ENCODE measurements around the gene HOXD10. TPM values are rescaled to one million over a fixed set of nuclear protein-coding genes. Genes with fewer than 3 reads are reported as not detected.

Gene HOXD10
- not detected in 3 replicates for total RNA-seq
- long read RNA-seq, result 0 reads

GRCh38 chr2:176115883-176116813 is at the start of gene HOXD10:
TSS of gene HOXD10 (plus strand) at chr2:176116778. CDS start at chr2:176116834, 56 bp downstream.
- Mint-ChIP-seq H3K9me3 (ENCODE audit: low read depth) (peaks cover 8% of the 10 kb centered on the region), H3K36me3 (ENCODE audit: low read depth) (peaks cover 4% of the 10 kb centered on the region), H3K4me1 (ENCODE audit: low read depth) (peaks cover 2% of the 10 kb centered on the region), H3K27me3 (ENCODE audit: low read depth) (peaks cover 91% of the 10 kb centered on the region), H3K4me3 (ENCODE audit: unreplicated experiment) (no peak within 1 kb of the TSS), H3K27ac (ENCODE audit: unreplicated experiment) (no peak within 1 kb of the TSS)
- DNase-seq (ENCODE audit: low spot score), result peak; percentile 67
- TF ChIP-seq, protein P1, sequence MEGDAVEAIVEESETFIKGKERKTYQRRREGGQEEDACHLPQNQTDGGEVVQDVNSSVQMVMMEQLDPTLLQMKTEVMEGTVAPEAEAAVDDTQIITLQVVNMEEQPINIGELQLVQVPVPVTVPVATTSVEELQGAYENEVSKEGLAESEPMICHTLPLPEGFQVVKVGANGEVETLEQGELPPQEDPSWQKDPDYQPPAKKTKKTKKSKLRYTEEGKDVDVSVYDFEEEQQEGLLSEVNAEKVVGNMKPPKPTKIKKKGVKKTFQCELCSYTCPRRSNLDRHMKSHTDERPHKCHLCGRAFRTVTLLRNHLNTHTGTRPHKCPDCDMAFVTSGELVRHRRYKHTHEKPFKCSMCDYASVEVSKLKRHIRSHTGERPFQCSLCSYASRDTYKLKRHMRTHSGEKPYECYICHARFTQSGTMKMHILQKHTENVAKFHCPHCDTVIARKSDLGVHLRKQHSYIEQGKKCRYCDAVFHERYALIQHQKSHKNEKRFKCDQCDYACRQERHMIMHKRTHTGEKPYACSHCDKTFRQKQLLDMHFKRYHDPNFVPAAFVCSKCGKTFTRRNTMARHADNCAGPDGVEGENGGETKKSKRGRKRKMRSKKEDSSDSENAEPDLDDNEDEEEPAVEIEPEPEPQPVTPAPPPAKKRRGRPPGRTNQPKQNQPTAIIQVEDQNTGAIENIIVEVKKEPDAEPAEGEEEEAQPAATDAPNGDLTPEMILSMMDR (IDR thresholded peaks at IDR 0.05), result no peak

GRCh38 chr2:176067589-176068418 is 48.8 kb upstream of the HOXD10 start:
- Mint-ChIP-seq H3K36me3 (ENCODE audit: low read depth) (no peaks in the 10 kb centered on the region), H3K4me1 (ENCODE audit: low read depth) (peaks cover 4% of the 10 kb centered on the region), H3K4me3 (ENCODE audit: unreplicated experiment) (no peak overlapping the region), H3K9me3 (ENCODE audit: low read depth) (no peaks in the 10 kb centered on the region), H3K27ac (ENCODE audit: unreplicated experiment) (no peak overlapping the region), H3K27me3 (ENCODE audit: low read depth) (peaks cover 66% of the 10 kb centered on the region)
- no peak for DNase-seq (ENCODE audit: low spot score)
- TF ChIP-seq, protein P1 (IDR thresholded peaks at IDR 0.05), result no peak

DNA sequence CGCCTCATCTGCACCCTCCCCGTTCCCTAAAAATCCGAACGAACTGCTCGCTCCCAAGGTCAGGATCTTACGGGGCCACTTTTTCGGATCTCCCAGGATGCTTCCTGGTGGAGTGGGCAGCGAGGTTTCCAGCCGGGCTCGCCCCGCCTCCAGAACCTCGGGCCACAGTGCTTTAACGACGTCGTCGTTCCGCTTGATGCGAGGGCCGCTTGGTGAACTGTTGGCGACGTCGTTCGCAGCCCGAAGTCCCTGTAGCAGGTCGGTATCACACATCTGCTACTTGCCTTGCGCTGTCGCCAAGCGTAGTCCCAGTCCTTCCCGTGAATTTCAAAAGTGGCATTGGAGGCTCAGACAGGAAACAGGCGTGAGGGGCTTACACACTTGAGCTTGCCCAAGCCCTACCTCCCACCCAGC is 48.2 kb upstream of the HOXD10 start:
- Mint-ChIP-seq H3K9me3 (ENCODE audit: low read depth) (no peaks in the 10 kb centered on the region), H3K27ac (ENCODE audit: unreplicated experiment) (no peak overlapping the region), H3K4me1 (ENCODE audit: low read depth) (peaks cover 4% of the 10 kb centered on the region), H3K27me3 (ENCODE audit: low read depth) (peaks cover 72% of the 10 kb centered on the region), H3K36me3 (ENCODE audit: low read depth) (no peaks in the 10 kb centered on the region), H3K4me3 (ENCODE audit: unreplicated experiment) (no peak overlapping the region)
- no peak for DNase-seq (ENCODE audit: low spot score)
- TF ChIP-seq, protein P1 (IDR thresholded peaks at IDR 0.05), result no peak

- Mint-ChIP-seq H3K36me3 (ENCODE audit: low read depth) (peaks cover 2% of the 10 kb centered on the region), H3K27me3 (ENCODE audit: low read depth) (peaks cover 77% of the 10 kb centered on the region), H3K9me3 (ENCODE audit: low read depth) (no peaks in the 10 kb centered on the region), H3K27ac (ENCODE audit: unreplicated experiment) (no peak overlapping the region), H3K4me1 (ENCODE audit: low read depth) (peaks cover 4% of the 10 kb centered on the region), H3K4me3 (ENCODE audit: unreplicated experiment) (no peak overlapping the region)
- TF ChIP-seq, protein P1 (IDR thresholded peaks at IDR 0.05), result no peak
- DNase-seq (ENCODE audit: low spot score), result no peak
Observed at GRCh38 chr2:176071330-176072291, 45.0 kb upstream of the HOXD10 start.

All from chondrocyte (in vitro differentiated cells).